ENCODE measurements around the gene TEAD1. TPM values are rescaled to one million over a fixed set of nuclear protein-coding genes. Genes with fewer than 3 reads are reported as not detected.

Gene TEAD1
- total and polyA plus RNA-seq, 9 of the 15 experiments (the other 6 are each of a cell fraction or from before 2014, with no cell fraction given): 1.7 to 17.7 (median 10.8) TPM

GRCh38 chr11:12963792-12964536 lies 289.7 kb downstream of the TEAD1 start (continued):
- TF ChIP-seq MITF (IDR thresholded peaks at IDR 0.05) (no peak), HNRNPH1 (optimal IDR thresholded peaks at IDR 0.05; ENCODE audit: low read depth, low read length) (no peak), RAD21 (CRISPR knock-in tag; conservative IDR thresholded peaks at IDR 0.05 in 1 of 2, IDR thresholded peaks at IDR 0.05 in 1 of 2) (peak; percentile 90), TOE1 (IDR thresholded peaks at IDR 0.05; ENCODE audit: borderline replicate concordance) (no peak), TOE1 (CRISPR knock-in tag; IDR thresholded peaks at IDR 0.05; ENCODE audit: borderline replicate concordance, low read depth) (no peak), ZEB2 (IDR thresholded peaks at IDR 0.05) (no peak), KLF10 (CRISPR knock-in tag; IDR thresholded peaks at IDR 0.05) (no peak), ZNF165 (CRISPR knock-in tag; IDR thresholded peaks at IDR 0.05; ENCODE audit: borderline replicate concordance) (no peak), MAFF (IDR thresholded peaks at IDR 0.05; ENCODE audit: low read length) (no peak), FOXM1 (IDR thresholded peaks at IDR 0.05; ENCODE audit: low read depth) (no peak), FOXM1 (CRISPR knock-in tag; IDR thresholded peaks at IDR 0.05; ENCODE audit: low read depth) (no peak), RBBP5 (IDR thresholded peaks at IDR 0.05; ENCODE audit: borderline replicate concordance, insufficient read depth, low read length, poor library complexity, severe bottlenecking) (no peak), IRF1 (CRISPR knock-in tag; IDR thresholded peaks at IDR 0.05; ENCODE audit: borderline replicate concordance) (no peak), REST (IDR thresholded peaks at IDR 0.05; ENCODE audit: borderline replicate concordance) (peak; percentile 87), REST (CRISPR knock-in tag; IDR thresholded peaks at IDR 0.05; ENCODE audit: low read depth) (no peak), IRF9 (tag; IDR thresholded peaks at IDR 0.05) (no peak), ZNF699 (CRISPR knock-in tag; IDR thresholded peaks at IDR 0.05; ENCODE audit: insufficient replicate concordance) (no peak)
